GM21619 (cell line): ENCODE measurements around the gene DEXI.

Experiments
- ATAC-seq: cut with Tn5 transposase; IDR thresholded peaks from one replicate; pipeline ENCODE4 v1.9.1; 2021; ENCODE audit not compliant: unreplicated experiment

DEXI gene

DNA sequence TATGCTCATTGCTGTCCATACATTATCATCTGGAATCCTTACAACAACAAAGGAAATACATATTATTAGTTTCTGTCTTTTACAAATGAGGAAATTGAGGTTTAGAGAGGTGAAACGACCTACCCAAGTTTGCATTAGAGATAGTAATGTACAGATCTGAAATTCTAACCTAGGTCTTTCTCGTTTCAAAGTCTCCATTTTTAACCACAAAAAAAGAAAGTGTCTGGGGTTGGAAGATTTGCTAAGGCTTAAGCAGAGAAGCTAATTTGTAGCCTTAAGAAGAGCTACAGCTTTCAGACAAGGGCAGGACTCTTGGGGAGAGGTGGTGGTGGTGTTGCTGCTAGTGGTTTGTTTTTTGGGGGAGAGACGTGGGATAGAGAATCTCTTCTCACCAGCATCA, 46.1 kb downstream of the DEXI start:
- no peak for ATAC-seq

DNA sequence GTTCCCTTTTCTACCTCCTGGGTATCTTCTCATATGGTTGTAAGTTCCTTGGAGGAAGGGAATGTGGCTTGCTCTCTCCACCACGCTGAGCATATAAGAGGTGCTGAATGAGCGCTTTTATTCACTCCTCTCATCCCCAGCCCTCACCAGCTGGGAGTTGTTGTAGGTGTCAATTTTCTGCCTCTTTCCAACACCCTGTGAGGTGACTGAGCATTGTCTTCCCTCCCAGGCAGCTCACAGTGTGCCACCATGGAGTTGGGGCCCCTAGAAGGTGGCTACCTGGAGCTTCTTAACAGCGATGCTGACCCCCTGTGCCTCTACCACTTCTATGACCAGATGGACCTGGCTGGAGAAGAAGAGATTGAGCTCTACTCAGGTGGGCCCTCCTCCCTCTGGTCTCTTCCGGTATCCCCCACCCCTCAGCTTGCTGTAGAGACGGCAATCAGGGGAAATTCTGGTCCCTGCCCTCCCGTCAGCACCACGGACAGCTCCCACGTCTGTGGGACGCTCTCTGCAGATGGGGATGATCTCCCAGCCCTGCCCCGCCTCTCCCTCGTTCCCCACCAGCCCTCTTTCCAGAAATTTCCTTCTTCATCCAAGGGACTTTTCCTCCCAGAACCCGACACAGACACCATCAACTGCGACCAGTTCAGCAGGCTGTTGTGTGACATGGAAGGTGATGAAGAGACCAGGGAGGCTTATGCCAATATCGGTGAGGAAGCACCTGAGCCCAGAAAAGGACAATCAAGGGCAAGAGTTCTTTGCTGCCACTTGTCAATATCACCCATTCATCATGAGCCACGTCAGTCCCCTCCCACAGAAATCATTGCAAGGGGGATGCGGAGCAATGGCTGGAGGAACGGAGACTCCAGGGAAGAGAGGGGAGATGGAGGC, 47.0 kb downstream of the DEXI start:
- ATAC-seq, result no peak

DNA sequence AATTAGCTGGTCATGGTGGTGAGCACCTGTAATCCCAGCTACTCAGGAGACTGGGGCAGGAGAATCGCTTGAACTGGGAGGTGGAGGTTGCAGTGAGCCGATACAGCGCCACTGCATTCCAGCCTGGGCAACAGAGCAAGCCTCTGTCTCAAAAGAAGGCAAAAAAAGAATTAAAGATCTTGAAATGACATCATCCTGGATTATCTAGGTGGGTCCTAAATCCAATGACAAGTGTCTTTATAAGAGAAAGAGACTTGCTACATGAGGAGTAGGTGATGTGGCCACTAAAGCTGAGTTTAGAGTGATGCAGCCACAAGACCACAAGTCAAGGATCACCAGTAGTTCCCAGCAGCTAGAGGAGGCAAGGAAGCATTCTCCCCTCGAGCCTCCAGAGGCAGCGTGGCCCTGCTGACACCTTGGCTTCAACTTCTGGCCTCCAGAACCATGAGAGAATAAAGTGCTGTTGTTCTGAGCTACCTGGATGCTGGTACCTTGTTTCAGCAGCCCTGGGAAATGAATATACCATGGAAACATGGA, 49.4 kb downstream of the DEXI start:
- no peak for ATAC-seq

DNA sequence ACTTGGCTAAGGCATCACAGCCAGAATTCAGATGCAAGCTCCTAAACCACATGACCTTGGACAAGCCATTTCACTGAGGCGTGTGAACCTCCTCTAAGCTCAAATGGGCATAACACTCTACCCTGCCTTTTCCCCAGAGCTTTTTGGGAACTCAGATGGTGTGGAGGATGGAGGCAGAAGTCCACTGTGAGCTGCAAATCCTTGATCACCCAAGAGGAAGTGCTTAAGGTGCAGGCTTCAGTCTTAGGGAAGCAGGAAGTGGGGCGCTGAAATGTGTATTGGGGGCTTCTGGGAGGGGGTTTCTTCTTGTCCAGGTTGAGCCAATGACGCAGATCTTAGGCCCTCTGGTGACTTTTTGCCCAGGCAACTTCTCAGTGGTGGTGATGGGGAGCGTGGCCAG, 52.4 kb downstream of the DEXI start:
- ATAC-seq, result no peak

DNA sequence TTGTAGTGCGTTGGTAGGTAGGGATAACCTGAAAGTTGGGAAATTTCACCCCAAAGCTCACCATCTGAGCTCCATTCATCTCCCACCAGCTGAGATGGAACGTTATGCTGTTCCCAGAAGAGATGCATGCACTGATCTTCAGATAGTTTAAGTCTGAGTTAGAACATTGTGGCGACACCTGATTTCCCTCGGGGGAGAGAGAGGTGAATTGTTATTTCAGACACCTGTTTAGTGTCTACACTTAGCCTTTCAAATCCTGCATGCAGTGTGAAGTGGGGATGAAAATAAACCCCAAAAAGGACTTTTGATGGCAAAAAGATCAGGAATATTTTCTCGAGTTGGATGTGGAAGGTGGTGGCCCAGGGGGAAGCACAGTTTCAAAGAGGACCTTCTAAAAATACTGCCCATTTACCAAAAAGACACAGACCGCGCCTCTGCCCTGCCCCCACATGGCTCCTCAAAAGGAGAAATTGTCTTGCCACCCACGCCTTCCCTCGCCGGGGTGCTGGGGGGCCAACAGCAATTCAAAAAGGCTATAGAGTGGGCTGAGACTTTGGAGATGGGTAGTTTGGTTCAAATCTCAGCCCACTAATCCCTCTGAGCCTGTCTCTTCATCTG, 53.8 kb downstream of the DEXI start:
- ATAC-seq, result no peak

DNA sequence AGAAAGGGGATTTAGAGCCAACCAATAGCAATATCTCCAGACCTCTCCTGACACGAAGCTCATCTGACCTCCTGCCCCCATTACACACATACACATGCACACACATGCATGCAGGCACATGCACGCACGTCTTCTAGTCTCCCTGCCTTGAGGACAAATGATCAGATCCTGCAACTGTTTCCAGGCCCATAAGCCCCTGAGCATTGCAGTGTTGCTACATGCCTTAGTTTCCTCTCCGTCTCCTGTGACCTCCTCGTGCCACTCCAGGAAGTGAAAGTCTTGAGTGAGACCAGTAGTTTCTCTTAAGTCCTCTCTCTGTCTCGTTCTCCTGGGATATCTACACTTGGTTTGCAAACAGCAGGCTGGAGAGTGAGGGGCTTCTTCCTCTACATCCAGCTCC, 57.0 kb downstream of the DEXI start:
- no peak for ATAC-seq

DNA sequence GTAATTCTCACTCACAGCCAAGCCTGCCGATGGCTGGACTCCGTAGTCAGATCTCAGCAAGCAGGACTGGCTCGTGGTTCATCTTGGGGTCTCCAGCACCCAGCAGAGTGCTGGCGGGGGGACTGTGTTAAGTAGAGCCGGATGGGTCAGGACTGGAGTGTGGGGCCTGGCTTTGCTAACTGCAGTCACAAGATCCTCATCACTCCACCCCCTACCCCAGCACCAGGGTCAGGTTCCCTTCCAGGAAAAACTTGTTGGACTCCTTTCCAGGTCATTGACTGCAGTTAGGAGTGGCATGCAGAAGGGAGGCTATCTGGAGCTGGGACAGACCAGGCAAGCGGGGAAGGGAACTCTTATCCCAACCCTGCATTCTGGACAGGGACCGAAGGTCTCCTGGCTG, 59.3 kb downstream of the DEXI start:
- ATAC-seq, result no peak

DNA sequence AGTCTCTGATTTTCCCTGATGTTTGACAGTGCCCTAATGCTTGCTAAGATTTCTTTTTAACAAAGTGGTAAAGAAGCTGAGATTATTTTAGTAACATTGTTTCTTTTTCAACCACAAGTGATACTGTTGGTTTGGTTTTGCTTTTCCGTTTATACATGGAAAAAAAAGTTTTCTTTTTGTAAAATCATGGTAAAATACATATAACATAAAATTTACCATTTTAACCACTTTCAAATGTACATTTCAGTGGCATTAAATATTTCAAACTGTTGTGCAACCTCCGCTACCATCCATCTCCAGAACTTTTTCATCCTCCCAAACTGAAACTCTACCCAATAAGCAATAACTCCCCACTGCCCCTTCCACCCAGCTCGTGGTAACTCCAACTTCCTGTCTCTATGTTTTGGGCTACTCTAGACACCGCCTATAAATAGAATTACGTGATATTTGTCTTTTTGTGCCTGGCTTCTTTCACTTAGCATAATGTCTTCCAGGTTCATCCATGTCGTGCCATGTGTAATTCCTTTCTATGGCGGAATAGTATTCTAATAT, 60.7 kb downstream of the DEXI start:
- no peak for ATAC-seq

DNA sequence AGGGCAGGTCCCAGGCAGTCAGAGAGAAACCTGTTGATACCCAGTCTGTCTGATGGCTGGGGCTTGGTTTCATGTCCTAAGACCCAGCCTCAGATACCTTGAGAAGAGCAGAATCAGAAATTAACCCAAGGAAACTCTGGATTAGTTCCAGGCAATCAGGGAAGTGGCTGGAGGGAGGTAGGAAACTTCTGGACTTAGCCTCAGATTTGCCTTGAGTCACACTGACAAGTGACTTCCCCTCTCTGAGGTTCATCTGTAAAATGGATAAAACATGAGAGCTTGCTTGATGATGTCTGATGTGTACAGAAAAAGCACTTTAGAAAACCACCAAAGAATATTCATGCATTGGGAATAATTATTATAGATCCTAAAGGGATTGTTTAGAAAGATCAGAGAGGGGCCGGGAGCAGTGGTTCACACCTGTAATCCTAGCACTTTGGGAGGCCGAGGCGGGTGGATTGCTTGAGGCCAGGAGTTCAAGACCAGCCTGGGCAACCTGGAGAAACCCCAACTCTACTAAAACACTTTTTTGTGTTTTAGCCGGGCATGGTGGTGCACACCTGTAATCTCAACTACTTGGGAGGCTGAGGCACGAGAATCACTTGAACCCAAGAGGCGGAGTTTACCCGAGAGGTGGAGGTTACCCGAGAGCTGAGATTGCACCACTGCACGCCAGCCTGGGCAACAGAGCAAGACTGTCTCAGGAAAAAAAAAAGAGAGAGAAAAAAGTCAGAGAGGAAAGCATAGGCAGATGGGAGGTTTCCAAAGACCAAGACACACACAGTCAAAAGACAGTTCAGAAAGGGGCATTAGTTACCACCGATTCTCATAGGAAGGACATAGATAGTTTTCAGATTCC, 61.4 kb downstream of the DEXI start:
- no peak for ATAC-seq

DNA sequence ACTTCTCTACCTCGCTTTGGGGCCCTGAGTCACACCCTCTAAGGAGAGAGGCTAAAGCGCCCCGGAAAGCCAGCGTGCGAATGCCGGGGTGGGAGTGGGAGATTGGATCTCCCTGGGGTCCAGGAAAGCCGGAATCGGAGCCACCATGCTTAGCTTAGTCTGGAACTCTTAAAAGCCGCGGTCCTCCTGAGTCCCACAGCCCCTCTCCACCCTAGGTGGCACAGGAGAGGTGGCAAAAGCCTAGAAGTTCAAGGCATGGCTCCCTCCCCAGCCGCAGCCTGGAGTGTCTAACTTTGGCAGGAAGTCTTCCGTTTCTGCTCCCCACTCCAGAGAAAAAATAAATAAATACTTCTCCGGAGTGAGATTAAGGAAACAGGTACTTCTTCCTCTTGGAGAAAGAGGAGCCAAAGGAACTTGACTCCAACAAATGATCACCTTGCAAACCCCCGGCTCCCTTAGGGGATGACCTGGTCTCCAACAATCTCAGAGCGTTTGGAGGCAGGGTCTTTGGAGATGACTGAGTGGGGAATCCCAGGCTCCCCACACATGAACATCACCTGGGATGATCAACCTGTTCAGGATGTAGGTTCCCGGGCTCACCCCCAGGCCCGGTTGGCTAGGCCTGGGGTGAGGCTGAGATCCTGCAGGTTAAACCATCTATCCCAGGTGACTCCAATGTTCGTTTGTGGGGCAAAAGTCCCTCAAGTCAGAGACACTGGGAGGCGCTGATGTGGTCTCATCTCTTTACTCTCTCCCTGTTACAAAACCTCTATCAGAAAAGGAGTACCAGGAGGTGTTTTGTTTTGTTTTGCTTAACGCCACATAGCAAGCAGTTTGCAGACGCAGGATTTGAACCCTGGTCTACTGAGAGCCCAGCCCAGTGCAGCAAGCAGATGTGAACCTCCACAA, 62.3 kb downstream of the DEXI start:
- no peak for ATAC-seq
